Neural cell (in vitro differentiated cells): ENCODE measurements around the gene LHFPL2. TPM values are rescaled to one million over a fixed set of nuclear protein-coding genes. Genes with fewer than 3 reads are reported as not detected.

ENCODE experiments used
- H2AFZ ChIP-seq: fragments of 200-600, 300-800 bp; sonication (generic), shearing (Covaris generic); 2 replicates; pipeline ENCODE4 v1.6.0; 2014; ENCODE audit warnings: low read depth, mild to moderate bottlenecking, antibody characterized with exemption, low read length, moderate library complexity
- H3F3A ChIP-seq: fragments of 200-600 bp; shearing (Covaris generic); 2 replicates; pipeline ENCODE4 v1.6.1; 2016; ENCODE audit warnings: mild to moderate bottlenecking, moderate library complexity, mixed read lengths, antibody characterized with exemption, low read length; ENCODE audit not compliant: insufficient read depth, poor library complexity, severe bottlenecking
- H3K27ac ChIP-seq: fragments of 200-600, 300-800 bp; sonication (generic), shearing (Covaris generic); 2 replicates; pipeline ENCODE4 v1.5.1; 2014; ENCODE audit warnings: mild to moderate bottlenecking, low read length, moderate library complexity
- H3K27me3 ChIP-seq: fragments of 300-800, 200-600 bp; sonication (generic), shearing (Covaris generic); 2 replicates; pipeline ENCODE4 v1.6.0; 2014; ENCODE audit warnings: mild to moderate bottlenecking, low read depth, low read length, moderate library complexity; ENCODE audit not compliant: insufficient read depth
- H3K36me3 ChIP-seq: fragments of 300-800, 200-600 bp; sonication (generic), shearing (Covaris generic); 2 replicates; pipeline ENCODE4 v1.5.1; 2014; ENCODE audit warnings: mild to moderate bottlenecking, antibody characterized with exemption, low read length, moderate library complexity; ENCODE audit not compliant: insufficient read depth
- H3K4me2 ChIP-seq: fragments of 300-800, 200-600 bp; sonication (generic), shearing (Covaris generic); 2 replicates; pipeline ENCODE4 v1.6.0; 2014; ENCODE audit warnings: mild to moderate bottlenecking, low read length
- H3K4me3 ChIP-seq: fragments of 300-800, 200-600 bp; sonication (generic), shearing (Covaris generic); 2 replicates; pipeline ENCODE4 v1.5.1; 2014; ENCODE audit warnings: mild to moderate bottlenecking, low read length, moderate library complexity
- H3K79me2 ChIP-seq: fragments of 200-600 bp; shearing (Covaris generic); replicated peaks from 2 replicates; pipeline ENCODE4 v1.6.0; 2014; ENCODE audit warnings: mild to moderate bottlenecking, low read length, moderate library complexity; ENCODE audit not compliant: insufficient read depth
- H3K9ac ChIP-seq: fragments of 300-800, 200-600 bp; sonication (generic), shearing (Covaris generic); 2 replicates; pipeline ENCODE4 v1.6.1; 2016; ENCODE audit warnings: mild to moderate bottlenecking, low read length, mixed read lengths
- H3K9me2 ChIP-seq: fragments of 200-600 bp; shearing (Covaris generic); 2 replicates; pipeline ENCODE4 v1.6.1; 2016; ENCODE audit warnings: mild to moderate bottlenecking, low read length, mixed read lengths; ENCODE audit not compliant: insufficient read depth
- H3K9me3 ChIP-seq: fragments of 200-600, 300-800 bp; sonication (generic), shearing (Covaris generic); 2 replicates; pipeline ENCODE4 v1.6.1; 2016; ENCODE audit warnings: mild to moderate bottlenecking, mixed run types, low read length, moderate library complexity, mixed read lengths
- H4K20me1 ChIP-seq: fragments of 200-600 bp; shearing (Covaris generic); 2 replicates; pipeline ENCODE4 v1.6.1; 2016; ENCODE audit warnings: mild to moderate bottlenecking, mixed run types; ENCODE audit not compliant: insufficient read depth
- CTCF ChIP-seq: fragments of 450-650 bp; IDR thresholded peaks from 2 replicates; pipeline ENCODE4 v1.5.1; 2014; ENCODE audit warnings: antibody characterized with exemption, mild to moderate bottlenecking, moderate library complexity; ENCODE audit not compliant: poor library complexity, severe bottlenecking
- EP300 ChIP-seq: fragments of 450-650 bp; conservative IDR thresholded peaks from 2 replicates; pipeline ENCODE4 v1.6.1; 2014; ENCODE audit warnings: antibody characterized with exemption, mild to moderate bottlenecking, moderate library complexity; ENCODE audit not compliant: poor library complexity, severe bottlenecking
- EZH2 ChIP-seq: fragments of 200-600, 300-800 bp; shearing (Covaris generic), sonication (generic); IDR thresholded peaks from 2 replicates; pipeline ENCODE4 v1.6.1; 2014; ENCODE audit warnings: antibody characterized with exemption, low read length, borderline replicate concordance, mild to moderate bottlenecking; ENCODE audit not compliant: insufficient read depth, poor library complexity, severe bottlenecking
- MXI1 ChIP-seq: fragments of 450-650 bp; conservative IDR thresholded peaks from 2 replicates; pipeline ENCODE4 v1.6.1; 2014; ENCODE audit warnings: antibody characterized with exemption, mild to moderate bottlenecking; ENCODE audit not compliant: poor library complexity, severe bottlenecking
- POLR2AphosphoS5 ChIP-seq: IDR thresholded peaks from 2 replicates; pipeline ENCODE4 v1.6.1; 2012
- RAD21 ChIP-seq: fragments of 450-650 bp; conservative IDR thresholded peaks from 2 replicates; pipeline ENCODE4 v1.6.1; 2014; ENCODE audit warnings: antibody characterized with exemption, mild to moderate bottlenecking, moderate library complexity
- SMC3 ChIP-seq: fragments of 450-650 bp; conservative IDR thresholded peaks from 2 replicates; pipeline ENCODE4 v1.6.1; 2014; ENCODE audit warnings: antibody characterized with exemption, mild to moderate bottlenecking, moderate library complexity; ENCODE audit not compliant: poor library complexity
- TAF1 ChIP-seq: IDR thresholded peaks from 2 replicates; pipeline ENCODE4 v1.6.1; 2012; ENCODE audit warnings: low read depth
- polyA plus RNA-seq: library from polyadenylated mRNA; depleted of rRNA; stranded (reverse); fragments of >200 nt; gene quantifications from 2 replicates; pipeline ENCODE4 v1.2.3, GENCODE V29; 2014
- TF ChIP-seq, protein P1 (sequence below): IDR thresholded peaks from 2 replicates; pipeline ENCODE4 v1.6.1; 2012; ENCODE audit warnings: borderline replicate concordance

The LHFPL2 gene
- polyA plus RNA-seq, 1 donor from 2014 or later = 1.6 TPM

DNA sequence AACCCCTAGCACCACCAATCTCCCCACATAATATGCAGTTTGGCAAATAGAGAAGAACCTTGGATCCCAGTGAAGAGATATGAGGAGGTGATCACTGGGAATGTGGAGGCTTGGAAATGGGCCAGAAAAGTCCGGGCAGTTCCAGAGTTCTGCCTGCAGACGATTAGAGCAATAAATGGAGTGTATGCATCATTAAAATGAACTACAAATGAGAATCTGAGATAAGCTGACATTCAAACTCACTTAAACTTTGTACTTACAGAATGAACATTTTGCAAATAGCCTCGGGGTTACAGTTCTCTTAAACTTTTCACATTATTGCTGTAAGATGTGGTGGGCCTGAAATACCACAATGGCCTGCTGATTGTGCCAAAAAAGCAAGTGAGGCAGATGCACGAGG is 23.0 kb upstream of the LHFPL2 start:
- no peaks in the 10 kb centered on the region for H3K9me2 ChIP-seq
- no peak overlapping the region for H3K9ac ChIP-seq
- no peaks in the 10 kb centered on the region for H3K27me3 ChIP-seq
- H4K20me1 ChIP-seq = no peaks in the 10 kb centered on the region
- H2AFZ ChIP-seq = no peak overlapping the region
- no peak for TF ChIP-seq EP300
- TF ChIP-seq TAF1 = no peak
- no peak for TF ChIP-seq CTCF
- TF ChIP-seq, protein P1, sequence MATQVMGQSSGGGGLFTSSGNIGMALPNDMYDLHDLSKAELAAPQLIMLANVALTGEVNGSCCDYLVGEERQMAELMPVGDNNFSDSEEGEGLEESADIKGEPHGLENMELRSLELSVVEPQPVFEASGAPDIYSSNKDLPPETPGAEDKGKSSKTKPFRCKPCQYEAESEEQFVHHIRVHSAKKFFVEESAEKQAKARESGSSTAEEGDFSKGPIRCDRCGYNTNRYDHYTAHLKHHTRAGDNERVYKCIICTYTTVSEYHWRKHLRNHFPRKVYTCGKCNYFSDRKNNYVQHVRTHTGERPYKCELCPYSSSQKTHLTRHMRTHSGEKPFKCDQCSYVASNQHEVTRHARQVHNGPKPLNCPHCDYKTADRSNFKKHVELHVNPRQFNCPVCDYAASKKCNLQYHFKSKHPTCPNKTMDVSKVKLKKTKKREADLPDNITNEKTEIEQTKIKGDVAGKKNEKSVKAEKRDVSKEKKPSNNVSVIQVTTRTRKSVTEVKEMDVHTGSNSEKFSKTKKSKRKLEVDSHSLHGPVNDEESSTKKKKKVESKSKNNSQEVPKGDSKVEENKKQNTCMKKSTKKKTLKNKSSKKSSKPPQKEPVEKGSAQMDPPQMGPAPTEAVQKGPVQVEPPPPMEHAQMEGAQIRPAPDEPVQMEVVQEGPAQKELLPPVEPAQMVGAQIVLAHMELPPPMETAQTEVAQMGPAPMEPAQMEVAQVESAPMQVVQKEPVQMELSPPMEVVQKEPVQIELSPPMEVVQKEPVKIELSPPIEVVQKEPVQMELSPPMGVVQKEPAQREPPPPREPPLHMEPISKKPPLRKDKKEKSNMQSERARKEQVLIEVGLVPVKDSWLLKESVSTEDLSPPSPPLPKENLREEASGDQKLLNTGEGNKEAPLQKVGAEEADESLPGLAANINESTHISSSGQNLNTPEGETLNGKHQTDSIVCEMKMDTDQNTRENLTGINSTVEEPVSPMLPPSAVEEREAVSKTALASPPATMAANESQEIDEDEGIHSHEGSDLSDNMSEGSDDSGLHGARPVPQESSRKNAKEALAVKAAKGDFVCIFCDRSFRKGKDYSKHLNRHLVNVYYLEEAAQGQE = no peak
- TF ChIP-seq SMC3 = no peak
- TF ChIP-seq RAD21 = no peak
- no peak for TF ChIP-seq MXI1
- TF ChIP-seq POLR2AphosphoS5 = no peak
- no peak for TF ChIP-seq EZH2
- H3K27ac ChIP-seq = no peak overlapping the region
- no peaks in the 10 kb centered on the region for H3K9me3 ChIP-seq
- no peaks in the 10 kb centered on the region for H3K36me3 ChIP-seq
- no peaks in the 10 kb centered on the region for H3F3A ChIP-seq
- H3K4me2 ChIP-seq = no peak overlapping the region
- no peaks in the 10 kb centered on the region for H3K79me2 ChIP-seq
- H3K4me3 ChIP-seq = no peak overlapping the region

GRCh38 chr5:78670701-78671269 is 22.2 kb upstream of the LHFPL2 start:
- no peaks in the 10 kb centered on the region for H3K9me2 ChIP-seq
- no peaks in the 10 kb centered on the region for H3K9me3 ChIP-seq
- H3F3A ChIP-seq = no peaks in the 10 kb centered on the region
- H3K36me3 ChIP-seq = no peaks in the 10 kb centered on the region
- no peaks in the 10 kb centered on the region for H3K27me3 ChIP-seq
- TF ChIP-seq CTCF (no peak), EZH2 (no peak), POLR2AphosphoS5 (no peak), MXI1 (no peak), RAD21 (no peak), TAF1 (no peak), SMC3 (no peak), EP300 (no peak)
- TF ChIP-seq, protein P1 = no peak
- no peak overlapping the region for H3K4me3 ChIP-seq
- no peak overlapping the region for H3K9ac ChIP-seq
- no peak overlapping the region for H3K4me2 ChIP-seq
- no peaks in the 10 kb centered on the region for H4K20me1 ChIP-seq
- no peaks in the 10 kb centered on the region for H3K79me2 ChIP-seq
- H2AFZ ChIP-seq = no peak overlapping the region
- H3K27ac ChIP-seq = no peak overlapping the region
